GM12891 (cell line): ENCODE data around the gene OR11H6.

Experiments
- POLR2A ChIP-seq: IDR thresholded peaks from 2 replicates; pipeline ENCODE4 v1.6.1; 2011; ENCODE audit warnings: low read depth, low read length, control low read depth
- POLR2AphosphoS5 ChIP-seq: IDR thresholded peaks from 2 replicates; pipeline ENCODE4 v1.6.1; 2011; ENCODE audit warnings: low read depth, low read length, control low read depth
- SPI1 ChIP-seq: IDR thresholded peaks from 2 replicates; pipeline ENCODE4 v1.6.1; 2011; ENCODE audit warnings: low read depth, low read length, control low read depth

DNA sequence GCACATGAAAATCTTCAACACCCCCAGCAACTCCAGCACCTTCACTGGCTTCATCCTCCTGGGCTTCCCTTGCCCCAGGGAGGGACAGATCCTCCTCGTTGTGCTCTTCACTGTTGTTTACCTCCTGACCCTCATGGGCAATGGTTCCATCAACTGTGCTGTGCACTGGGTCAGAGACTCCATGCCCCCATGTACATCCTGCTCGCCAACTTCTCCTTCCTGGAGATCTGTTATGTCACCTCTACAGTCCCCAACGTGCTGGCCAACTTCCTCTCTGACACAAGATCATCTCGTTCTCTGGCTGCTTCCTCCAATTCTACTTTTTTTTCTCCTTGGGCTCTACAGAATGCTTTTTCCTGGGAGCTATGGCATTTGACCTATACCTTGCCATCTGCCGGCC, 44.3 kb upstream of the OR11H6 start:
- TF ChIP-seq SPI1, result no peak
- no peak for TF ChIP-seq POLR2A
- no peak for TF ChIP-seq POLR2AphosphoS5
